ENCODE data around the gene CORO2A. TPM values are rescaled to one million over a fixed set of nuclear protein-coding genes. Genes with fewer than 3 reads are reported as not detected.

CORO2A gene
- total RNA-seq, 1 experiment from 2014 or later: 15.8 TPM

- WGBS (ENCODE audit: extremely low coverage, insufficient read length, low lambda C conversion rate): no CpG with 5 or more reads among the region's 3 CpGs
- Histone ChIP-seq H4K20me1 (ENCODE audit: control insufficient read depth, insufficient read depth, insufficient read length) (no peaks in the 10 kb centered on the region), H3T11ph (ENCODE audit: low read length) (no peak overlapping the region), H3K14ac (ENCODE audit: insufficient read depth, low read length) (no peak overlapping the region), H4K8ac (replicated peaks; ENCODE audit: insufficient read length, low read depth, low read length) (no peak overlapping the region), H3K18ac (ENCODE audit: insufficient read length, low read depth, low read length) (no peak overlapping the region), H2AK5ac (ENCODE audit: insufficient read length, low read length) (no peak overlapping the region), H3K4ac (ENCODE audit: low read depth, low read length) (no peak overlapping the region), H3K27ac (ENCODE audit: insufficient read length, low read depth, low read length) (no peak overlapping the region), H2BK5ac (ENCODE audit: insufficient read length, low read length) (no peak overlapping the region), H4K5ac (ENCODE audit: insufficient read length, low read depth, low read length) (no peak overlapping the region), H3K9ac (ENCODE audit: extremely low read depth, insufficient read length, low read length) (no peak overlapping the region), H3K23ac (ENCODE audit: insufficient read length, low read depth, low read length) (no peak overlapping the region), H2BK15ac (ENCODE audit: low read depth, low read length) (no peak overlapping the region), H3K79me1 (ENCODE audit: insufficient read depth, low read depth, low read length, poor library complexity, severe bottlenecking) (no peaks in the 10 kb centered on the region), H3K4me2 (ENCODE audit: insufficient read depth, insufficient read length, low read length) (no peak overlapping the region), H2BK12ac (ENCODE audit: insufficient read length, low read depth, low read length) (no peak overlapping the region), H3K56ac (ENCODE audit: insufficient read length, low read depth, low read length) (no peak overlapping the region), H2BK120ac (ENCODE audit: low read depth, low read length, poor library complexity, severe bottlenecking) (no peak overlapping the region), H2AFZ (ENCODE audit: low read length) (no peak overlapping the region), H3K23me2 (ENCODE audit: insufficient read length, low read depth, low read length, poor library complexity, severe bottlenecking) (no peaks in the 10 kb centered on the region), H3K9me3 (ENCODE audit: control insufficient read depth, low read depth, low read length) (no peaks in the 10 kb centered on the region), H2BK20ac (ENCODE audit: low read depth, low read length, poor library complexity, severe bottlenecking) (no peak overlapping the region), H4K91ac (ENCODE audit: insufficient read length, low read depth, low read length) (no peak overlapping the region), H3K79me2 (ENCODE audit: insufficient read depth, low read length) (no peaks in the 10 kb centered on the region), H3K4me1 (ENCODE audit: insufficient read depth, low read length) (no peaks in the 10 kb centered on the region), H3K27me3 (ENCODE audit: insufficient read depth, low read length) (no peaks in the 10 kb centered on the region)
- TF ChIP-seq CTCF (conservative IDR thresholded peaks at IDR 0.05): no peak
- peaks cover 0 to 5% (median 0%) of the 10 kb centered on the region in 3 experiments; a peak in 2 of 7 replicates for H3K36me3 Mint-ChIP-seq (ENCODE audit: insufficient read depth in 1 of 3, low read depth in 3 of 3)
- peaks cover 7 to 11% of the 10 kb centered on the region in 2 experiments; a peak in 3 of 4 replicates for H3K4me1 Mint-ChIP-seq
- peak overlapping the region in 2 of 3 experiments; percentile 76 to 93; a peak in 3 of 7 replicates for H3K27ac Mint-ChIP-seq
- no peak overlapping the region for H3K4me3 Mint-ChIP-seq
- no peaks in the 10 kb centered on the region for H3K9me3 Mint-ChIP-seq
- H3K27me3 Mint-ChIP-seq (ENCODE audit: low read depth): no peaks in the 10 kb centered on the region
- DNase-seq: no peak
Measured at GRCh38 chr9:98144631-98145030, 47.8 kb downstream of the CORO2A start.
